Middle frontal gyrus (tissue), 1 donor: ENCODE results near the gene SETD7.

Experiments
- DNase-seq: peaks from one replicate; pipeline ENCODE4 v3.0.0-alpha.2; 2015; ENCODE audit warnings: low spot score; ENCODE audit errors: extremely low spot score

SETD7 gene

DNA sequence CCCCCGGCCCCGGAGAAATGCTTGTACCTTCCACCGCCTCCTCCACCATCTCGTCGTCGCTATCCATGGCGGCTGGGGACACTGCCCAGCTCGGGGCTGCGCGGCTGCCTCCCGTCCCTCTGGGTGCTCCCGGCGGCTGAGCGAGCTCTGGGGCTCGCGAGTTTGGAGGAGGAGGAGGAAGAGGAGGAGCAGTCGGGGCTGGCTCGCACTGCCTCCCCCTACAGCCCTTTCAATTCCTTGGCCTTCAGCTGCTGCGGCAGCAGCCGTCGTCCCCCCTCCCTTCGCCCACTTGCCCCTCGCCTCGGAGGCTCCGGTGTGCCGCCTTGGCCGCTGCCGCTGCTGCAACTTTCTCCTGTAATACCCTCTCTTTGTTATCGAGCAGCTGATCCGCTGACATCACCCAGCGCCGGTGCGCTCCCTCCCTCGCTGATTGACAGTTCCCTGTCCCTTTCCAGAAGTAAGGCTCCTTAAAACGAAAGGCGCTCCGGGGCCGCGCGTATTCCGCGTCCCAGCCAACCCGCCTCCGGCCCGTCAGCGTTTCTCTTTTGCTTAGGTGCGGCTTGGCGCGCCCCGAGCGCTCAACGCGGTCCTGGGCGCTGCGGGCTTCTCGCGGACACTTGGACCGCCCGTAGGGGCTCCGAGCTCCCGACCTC, at the start of gene SETD7:
SETD7 (minus strand) TSS at position 149 of the 653 bp plus-strand sequence; CDS start at position 67, 82 bp downstream.
- DNase-seq: peak; percentile 52

DNA sequence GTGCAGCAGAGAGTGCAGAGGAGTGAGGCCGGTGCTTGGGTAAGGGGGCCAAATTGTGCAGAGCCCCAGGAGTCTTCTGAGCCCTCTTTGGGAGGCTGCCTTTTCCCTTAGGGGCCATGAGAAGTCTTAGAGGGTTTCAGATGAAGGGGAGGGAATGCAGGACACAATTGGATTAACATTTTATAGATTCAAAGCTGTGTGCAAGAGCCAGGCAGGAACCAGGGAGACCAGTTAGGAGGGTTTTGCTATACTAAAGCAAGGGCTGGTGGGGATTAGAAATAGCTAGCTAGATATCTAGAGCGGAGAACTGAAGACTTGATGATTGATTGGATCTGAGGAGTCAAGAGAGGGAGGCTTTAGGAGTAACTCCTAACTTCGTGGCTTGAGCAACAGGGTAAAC, 49.5 kb upstream of the SETD7 start:
- DNase-seq: no peak

DNA sequence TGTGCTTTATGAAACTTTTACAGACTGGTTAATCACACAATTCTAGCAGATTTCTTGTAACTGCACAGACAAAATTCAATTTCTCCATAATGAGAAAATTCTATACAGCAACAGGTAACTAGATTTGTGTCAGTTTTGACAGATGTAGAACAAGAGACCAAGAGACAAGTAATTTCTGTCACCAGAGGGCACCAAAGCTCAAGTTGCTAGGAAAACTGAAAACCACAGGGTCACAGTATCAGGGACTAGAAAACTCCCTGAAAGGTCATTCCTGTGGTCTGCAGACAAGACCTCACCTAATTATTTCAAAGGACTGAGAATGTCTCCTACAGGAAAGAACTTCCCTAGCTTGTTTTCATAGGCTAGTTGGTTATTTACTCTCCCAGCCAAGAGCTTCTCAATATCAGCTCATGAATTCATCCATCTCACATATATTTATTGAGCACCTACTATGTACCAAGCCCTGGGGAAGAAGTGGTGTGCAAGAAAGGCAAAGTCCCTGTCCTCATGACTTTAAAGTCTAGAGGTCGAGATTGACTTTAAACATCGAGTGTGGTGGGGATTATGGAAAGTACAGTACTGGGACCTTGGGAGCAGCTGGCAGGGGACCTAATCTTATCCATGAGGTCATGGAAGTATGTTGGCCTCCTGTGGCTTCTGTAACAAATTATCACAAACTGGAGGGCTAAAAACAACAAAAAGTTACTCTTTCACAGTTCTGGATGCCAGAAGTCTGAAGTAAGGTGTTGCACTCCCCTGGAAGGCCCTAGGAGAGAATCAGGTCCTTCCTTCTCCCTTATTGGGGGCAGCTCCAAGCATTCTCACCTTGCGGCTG, 47.8 kb upstream of the SETD7 start:
- DNase-seq: peak; percentile 29

DNA sequence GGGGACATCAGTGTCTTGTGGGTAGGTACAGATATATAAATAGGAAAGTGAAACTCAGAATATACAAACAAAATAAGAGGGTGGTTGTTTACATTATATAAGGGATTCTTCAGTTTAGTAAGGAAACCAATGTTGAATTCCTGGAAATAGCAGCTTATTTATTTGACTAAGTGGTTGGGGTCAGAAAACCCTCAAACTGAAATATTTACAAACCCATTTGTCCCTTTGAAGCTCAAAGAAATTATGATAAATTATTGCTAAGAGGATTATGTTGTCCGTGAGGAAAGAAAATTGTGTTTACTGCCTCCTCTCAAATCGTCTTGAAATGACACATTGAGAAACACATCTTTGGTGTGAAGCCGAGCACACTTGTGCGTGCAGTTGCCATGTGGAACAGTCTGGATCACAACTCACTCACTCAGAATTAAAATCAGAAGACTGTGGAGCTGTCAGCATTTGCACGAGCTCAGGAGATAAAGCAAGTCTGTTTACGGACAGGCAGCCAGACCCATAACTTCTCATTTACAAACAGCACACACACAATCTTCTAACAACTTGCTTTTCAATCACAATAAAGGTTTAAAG, 46.8 kb upstream of the SETD7 start:
- no peak for DNase-seq

DNA sequence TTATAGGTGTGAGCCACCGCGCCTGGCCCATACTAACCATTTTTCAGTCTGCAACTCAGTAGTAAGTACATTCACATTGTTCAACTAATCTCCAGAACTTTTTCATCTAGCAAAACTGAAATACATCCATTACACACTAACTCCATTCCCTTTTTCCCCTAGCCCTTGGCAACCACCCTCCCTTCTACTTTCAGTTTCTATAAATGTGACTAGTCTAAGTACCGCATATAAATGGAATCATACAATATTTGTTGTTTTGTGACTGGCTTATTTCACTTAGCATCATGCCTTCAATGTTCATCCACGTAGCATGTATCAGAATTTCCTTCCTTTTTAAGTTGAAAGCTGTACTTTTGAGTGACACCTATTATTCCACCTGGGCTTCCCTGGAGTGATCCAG, 44.6 kb upstream of the SETD7 start:
- DNase-seq: no peak

DNA sequence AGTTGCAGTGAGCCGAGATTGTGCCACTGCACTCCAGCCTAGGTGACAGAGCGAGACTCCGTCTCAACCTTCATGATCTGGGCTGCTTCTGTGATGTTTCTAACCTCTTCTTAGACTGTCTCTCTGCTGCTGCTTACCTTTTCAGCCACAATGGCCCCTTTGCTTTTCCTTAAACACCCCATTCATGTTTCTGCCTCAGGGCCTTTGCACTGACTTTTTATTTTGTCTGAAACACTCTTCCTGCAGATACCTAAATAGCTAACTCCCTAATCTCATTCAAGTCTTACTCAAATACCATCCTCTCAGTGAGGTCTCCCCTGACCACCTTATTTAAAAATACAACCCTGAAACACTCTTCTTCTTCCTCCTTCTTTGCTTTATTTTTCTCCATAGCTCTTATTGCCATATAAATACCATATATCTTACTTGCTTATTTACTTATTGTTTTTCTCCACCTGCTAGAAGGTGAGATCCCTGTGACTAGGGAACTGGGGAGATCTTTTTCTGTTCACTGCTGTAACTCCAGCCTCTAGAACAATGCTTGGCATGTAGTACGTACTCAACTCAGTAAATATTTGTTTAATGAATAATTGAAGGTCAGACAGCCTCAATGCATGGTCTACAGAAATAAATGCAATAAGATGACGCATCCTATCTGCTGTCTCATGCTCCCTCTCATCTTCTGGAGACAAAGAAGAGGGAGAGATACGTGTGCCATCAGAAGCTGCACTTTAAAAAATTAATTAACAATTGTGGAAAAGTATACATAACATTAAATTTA, 43.8 kb upstream of the SETD7 start:
- DNase-seq: no peak

DNA sequence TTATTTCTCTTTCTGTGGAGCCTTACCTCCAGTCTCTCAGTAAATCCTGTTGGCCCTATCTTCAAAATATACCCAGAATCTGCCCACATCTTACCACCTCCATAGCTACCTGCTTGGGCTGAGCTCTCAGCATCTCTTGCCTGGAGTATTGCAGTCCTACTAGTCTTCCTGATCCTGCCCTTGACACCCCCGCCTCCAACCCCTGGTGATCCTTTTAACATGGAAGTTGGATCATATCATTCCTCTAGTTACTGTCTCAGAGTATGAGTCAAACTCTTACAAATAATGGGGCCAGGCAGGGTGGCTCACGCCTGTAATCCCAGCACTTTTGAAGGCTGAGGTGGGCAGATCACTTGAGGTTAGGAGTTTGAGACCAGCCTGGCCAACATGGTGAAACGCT, 43.1 kb upstream of the SETD7 start:
- no peak for DNase-seq

DNA sequence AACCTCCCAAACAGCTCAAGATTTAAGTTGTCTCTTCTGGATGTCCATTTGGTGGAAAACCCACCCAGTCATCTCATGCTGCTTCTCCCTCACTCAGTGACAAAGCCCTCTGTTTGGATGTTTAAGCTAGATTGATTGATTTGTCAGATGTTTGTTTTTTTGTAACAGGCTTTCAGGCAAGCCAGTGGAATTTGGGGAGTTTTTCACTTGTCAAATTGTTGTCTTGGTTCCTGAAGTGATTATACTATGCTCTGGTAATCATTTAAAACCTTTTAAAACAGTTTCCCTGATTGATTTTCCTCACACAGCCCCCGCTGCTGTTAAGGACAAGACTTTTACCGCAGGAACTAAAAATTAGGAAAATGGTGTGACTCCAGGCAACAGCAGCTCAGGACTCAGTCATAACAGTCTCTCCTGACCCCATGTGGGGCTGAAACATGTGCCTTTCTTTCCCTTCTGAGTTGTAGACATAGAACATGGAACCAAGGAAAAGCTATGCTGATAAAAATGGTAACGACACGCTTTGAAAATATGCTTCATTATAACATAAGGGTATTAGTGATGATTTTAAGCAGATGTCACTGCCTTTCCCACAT, 40.8 kb upstream of the SETD7 start:
- no peak for DNase-seq

DNA sequence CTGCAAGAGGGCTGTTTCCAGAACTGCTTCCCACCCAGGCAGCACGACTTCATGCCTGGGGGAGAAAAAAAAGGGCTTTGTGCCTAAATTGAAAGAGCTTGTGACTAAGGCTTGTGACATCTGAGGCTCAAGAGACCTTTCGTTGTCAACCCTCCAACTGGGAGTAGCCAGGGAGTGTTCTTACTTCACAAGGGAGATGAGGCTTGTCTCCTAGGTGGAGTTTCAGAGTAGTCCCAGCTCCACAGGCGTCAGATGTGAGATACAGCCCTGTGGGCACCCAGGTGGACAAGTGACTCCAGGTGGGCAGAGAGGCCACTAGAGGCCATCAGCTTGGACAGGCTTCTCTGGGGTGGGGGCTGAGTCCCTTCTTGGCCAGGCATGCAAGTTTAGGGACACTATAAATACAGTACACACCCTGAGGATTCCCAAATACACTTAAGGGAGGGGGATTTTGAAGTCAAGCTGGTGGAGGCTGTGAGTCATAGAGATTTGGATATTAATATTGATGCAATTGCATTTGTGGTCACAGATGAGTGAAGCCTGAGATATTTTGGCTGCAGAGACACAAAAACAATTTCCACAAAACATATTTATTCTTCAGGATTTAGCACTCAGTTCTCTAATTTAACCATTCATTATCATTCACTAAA, 40.1 kb upstream of the SETD7 start:
- DNase-seq: no peak

DNA sequence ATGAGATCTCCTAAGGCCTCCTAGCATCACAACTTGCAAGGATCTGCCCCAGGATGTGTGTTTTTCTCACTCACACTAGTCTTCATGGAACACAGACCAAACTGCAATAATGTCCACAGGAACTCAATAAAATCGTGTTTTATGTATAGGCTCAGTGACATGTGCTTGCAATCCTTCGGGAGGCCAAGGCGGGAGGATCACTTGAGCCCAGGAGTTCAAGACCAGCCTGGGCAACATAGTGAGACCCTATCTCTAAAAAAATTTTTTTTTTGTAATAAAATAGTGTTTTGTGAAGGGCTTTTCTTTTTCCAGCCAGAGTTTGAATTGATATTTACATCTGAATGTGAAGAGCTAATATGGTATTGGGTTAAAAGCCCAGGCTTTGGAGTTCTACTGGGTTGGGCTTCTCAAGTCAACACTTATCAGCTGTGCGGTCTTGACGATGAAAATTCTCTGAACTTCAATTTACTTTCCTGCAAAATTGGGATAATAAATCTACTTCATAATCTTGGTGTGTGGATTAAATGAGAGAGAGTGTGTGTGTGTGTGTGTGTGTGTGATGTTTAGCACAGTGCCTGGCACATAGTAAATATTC, 38.7 kb upstream of the SETD7 start:
- no peak for DNase-seq

DNA sequence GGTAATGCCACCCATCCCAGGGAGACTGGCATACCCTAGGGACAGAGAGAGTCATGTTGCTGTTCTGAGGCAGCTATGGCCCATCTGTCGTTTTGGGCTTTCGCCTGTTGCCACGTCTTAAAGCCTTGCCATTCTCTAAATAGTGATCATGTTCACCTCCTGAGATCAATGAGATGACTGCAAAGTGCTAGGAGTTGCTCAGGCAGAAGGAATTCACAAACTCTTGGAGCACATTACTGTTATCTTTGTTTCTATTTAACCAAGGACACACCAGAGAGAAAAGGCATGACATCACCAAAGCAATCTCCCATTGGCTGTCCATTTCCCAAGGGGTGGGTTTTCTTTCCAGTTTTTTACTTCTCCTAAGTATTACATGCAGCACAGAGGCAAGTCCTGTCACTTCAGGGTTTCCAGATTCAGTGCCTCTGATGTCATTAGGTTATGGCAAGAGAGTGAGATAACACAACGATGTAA, 37.1 kb upstream of the SETD7 start:
- no peak for DNase-seq

DNA sequence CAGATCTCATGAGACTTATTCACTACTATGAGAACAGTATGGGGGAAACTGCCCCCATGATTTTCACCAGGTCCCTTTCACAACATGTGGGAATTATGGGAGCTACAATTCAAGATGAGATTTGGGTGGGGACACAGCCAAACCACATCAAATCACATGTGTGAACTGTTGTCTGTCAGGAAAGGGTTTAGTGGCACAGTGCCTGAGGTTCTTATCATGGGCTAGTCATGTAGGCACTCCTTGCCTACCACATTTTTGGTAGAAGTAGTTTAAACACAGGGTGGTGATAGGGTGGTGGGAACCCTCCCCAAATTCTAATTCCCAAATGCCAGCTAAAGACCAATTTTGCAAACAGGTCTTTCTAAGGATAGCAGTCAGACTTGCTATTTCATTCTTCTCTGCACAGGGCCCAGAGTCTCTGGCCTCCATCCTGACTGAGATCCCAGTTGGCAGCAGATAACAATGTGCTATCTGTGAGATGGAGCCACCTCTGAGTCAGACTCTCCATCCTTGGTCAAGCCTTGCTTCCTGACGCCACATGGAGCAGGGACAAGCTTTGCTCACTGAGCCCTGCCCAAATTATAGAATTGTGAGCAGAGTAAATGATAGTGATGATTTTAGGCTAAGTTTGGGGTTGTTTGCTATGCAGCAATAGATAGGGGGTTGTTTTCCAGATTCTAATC, 33.5 kb upstream of the SETD7 start:
- DNase-seq: no peak

DNA sequence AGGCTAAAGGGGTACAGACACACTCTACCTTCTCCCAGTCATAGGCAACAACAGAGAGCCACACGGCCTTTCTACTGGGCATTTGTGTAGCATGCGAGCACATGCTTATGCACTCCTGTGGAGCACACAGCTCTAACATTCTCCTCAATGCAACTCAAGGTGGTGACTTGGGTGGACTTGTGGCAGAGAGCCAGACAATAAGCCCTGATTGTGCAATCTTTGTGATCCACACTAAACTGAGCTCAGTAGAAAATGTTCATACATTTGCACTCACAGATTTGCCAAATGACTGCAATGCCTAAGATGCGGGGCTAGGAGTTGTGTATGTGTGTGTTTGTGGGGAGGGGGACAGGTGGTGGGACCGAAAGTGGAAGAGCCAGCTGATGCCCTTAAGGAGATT, 31.4 kb upstream of the SETD7 start:
- no peak for DNase-seq

DNA sequence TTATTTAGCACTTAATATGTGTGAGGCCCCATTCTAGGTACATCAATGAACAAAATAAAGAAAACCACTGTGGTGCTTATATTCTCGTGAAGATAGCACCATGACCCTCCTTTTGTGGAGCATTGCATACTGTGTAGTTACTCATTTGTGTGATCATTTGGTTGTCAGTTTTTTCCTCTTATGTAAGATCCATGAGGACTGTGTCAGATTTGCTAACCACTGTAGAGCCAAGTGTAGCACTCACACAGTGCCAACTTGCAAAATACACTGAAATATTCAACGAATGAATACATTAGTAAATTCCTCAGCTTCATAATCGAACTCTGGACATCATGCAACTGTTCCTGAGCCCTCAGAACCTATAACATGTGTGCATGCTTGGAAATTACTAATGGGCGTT, 29.5 kb upstream of the SETD7 start:
- no peak for DNase-seq

DNA sequence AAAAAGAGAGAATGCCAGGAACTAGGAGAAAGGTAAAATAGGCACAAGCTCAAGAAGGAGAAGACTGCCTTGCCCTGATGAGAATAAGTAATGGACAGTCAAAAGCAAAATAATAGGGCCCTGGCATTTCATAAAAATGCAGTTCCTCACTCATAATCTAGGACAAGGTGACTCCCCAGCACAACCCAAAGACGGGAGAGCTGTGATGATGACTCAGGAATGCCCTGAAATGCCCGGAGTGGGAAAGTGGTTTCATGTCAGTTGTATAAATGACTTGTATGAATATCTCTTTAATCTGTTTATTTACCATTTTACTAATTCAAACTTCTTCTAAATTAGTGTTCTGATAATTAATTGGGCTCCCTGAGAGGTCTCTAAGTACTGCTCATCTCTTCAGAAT, 28.8 kb upstream of the SETD7 start:
- no peak for DNase-seq

DNA sequence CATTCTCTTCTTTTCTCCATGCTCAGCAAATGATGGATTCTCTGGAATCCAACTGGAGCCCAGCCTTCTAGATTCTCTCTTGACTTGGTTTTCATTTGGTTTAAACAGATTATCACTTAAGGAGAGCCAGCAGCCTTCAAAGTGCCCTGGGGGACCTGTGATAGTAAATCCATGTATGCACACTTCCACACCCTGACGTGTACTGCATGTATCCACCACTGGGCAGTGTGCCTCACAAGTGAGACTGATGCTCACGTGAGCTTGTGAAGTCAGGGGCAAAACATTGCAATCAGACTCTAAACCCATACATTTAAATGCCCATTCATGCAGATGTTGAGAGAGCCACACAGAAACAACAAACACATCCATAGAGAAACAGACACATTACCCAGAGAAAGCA, 28.0 kb upstream of the SETD7 start:
- no peak for DNase-seq

DNA sequence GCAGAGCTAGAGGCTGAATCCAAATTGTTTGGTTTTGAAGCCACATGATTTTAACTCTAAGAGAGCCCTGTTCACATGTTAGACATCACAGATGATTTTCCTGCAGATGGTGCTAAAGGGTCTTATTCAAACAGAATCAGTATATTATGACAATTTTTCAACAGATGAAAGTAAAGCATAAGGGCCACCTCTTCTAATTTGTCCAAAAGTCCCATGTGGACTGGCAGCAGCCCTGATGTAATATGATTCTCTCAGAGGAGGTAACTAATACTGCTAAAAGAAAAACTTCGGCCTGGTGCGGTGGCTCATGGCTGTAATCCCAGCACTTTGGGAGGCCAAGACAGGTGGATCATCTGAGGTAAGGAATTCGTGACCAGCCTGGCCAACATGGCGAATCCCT, 26.0 kb upstream of the SETD7 start:
- DNase-seq: no peak

DNA sequence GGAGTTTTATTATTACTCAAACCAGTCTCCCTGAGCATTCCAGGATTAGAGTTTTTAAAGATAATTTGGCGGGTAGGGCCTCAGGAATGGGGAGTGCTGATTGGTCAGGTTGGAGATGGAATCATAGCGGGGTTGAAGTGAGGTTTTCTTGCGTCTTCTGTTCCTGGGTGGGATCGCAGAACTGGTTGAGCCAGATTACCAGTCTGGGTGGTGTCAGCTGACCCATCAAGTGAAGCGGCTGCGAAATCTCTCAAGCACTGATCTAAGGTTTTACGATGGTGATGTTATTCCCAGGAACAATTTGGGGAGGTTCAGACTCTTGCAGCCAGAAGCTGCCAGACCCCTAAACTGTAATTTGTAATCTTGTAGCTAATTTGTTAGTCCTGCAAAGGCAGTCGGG, 25.1 kb upstream of the SETD7 start:
- no peak for DNase-seq

DNA sequence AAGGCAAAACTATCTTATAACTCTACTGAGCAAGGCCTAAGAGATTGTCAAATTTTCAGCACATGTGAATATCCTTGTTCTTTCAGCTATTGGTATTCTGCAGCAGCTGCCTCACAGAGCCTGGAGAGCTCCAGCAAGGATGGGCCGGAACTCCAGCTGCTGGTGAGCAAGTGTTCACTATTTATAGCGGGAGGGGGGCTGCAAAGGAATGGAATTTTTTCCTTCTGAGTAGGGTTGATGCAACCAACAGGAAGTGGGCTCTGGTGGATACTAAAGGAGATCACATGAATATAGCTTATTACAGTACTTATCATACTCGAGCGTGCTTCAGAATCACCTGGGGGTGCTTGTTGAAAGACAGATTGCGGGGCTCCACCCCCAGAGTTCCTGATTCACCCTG, 20.2 kb upstream of the SETD7 start:
- DNase-seq: no peak

DNA sequence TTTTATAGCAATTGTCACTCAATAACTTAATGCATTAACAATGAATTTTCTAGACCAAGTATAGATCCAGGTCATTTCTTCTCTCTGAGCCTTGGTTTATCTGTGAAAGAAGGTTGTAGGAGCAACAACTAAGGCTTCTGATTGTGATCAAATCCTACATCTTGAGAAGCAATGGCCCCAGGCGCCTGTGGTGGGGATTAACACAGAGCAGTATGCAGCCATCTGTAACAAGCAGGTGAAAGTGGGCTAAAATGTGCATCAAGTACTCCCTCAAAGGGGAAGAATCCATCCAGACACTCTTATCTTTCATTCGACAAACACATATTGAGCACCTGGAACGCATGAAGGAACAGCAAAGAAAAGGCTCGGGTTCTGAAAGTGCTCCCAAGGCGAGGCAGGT, 19.1 kb upstream of the SETD7 start:
- DNase-seq: no peak
